ENCODE data around the gene RPS29. TPM values are rescaled to one million over a fixed set of nuclear protein-coding genes. Genes with fewer than 3 reads are reported as not detected.

RPS29 gene
- total and polyA plus RNA-seq, 8 donors: 422 to 7,374 (median 3,536) TPM

DNA sequence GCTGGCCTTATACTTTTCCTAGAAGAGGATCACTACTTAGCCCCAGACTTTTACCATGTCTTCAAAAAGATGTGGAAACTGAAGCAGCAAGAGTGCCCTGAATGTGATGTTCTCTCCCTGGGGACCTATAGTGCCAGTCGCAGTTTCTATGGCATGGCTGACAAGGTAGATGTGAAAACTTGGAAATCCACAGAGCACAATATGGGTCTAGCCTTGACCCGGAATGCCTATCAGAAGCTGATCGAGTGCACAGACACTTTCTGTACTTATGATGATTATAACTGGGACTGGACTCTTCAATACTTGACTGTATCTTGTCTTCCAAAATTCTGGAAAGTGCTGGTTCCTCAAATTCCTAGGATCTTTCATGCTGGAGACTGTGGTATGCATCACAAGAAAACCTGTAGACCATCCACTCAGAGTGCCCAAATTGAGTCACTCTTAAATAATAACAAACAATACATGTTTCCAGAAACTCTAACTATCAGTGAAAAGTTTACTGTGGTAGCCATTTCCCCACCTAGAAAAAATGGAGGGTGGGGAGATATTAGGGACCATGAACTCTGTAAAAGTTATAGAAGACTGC, 35.9 kb upstream of the RPS29 start:
- Histone ChIP-seq H3K4me1 (peaks cover 25 to 68% (median 48%) of the 10 kb centered on the region in 4 donors), H3K27me3 (no peaks in the 10 kb centered on the region), H3K4me3 (peak overlapping the region; percentile 86 to 97 (median 91)), H3K27ac (peak overlapping the region in 4 of 5 donors; percentile 92 to 96 (median 94)), H3K36me3 (peaks cover 8 to 30% (median 26%) of the 10 kb centered on the region in 4 donors), H3K9me3 (no peaks in the 10 kb centered on the region)
- TF ChIP-seq, protein P1, sequence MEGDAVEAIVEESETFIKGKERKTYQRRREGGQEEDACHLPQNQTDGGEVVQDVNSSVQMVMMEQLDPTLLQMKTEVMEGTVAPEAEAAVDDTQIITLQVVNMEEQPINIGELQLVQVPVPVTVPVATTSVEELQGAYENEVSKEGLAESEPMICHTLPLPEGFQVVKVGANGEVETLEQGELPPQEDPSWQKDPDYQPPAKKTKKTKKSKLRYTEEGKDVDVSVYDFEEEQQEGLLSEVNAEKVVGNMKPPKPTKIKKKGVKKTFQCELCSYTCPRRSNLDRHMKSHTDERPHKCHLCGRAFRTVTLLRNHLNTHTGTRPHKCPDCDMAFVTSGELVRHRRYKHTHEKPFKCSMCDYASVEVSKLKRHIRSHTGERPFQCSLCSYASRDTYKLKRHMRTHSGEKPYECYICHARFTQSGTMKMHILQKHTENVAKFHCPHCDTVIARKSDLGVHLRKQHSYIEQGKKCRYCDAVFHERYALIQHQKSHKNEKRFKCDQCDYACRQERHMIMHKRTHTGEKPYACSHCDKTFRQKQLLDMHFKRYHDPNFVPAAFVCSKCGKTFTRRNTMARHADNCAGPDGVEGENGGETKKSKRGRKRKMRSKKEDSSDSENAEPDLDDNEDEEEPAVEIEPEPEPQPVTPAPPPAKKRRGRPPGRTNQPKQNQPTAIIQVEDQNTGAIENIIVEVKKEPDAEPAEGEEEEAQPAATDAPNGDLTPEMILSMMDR (IDR thresholded peaks at IDR 0.05): no peak
- TF ChIP-seq POLR2AphosphoS5 (IDR thresholded peaks at IDR 0.05): no peak
- no peak for TF ChIP-seq EP300 (IDR thresholded peaks at IDR 0.05)
- no peak for TF ChIP-seq POLR2A (IDR thresholded peaks at IDR 0.05)
- intact Hi-C loops (cut with DNase I; ENCODE audit: low total_unique reads): no loop called here
- no peak for DNase-seq
- 12 to 55% (median 25%) methylated on average over 3 of the region's 3 CpGs for WGBS, 5 donors

DNA sequence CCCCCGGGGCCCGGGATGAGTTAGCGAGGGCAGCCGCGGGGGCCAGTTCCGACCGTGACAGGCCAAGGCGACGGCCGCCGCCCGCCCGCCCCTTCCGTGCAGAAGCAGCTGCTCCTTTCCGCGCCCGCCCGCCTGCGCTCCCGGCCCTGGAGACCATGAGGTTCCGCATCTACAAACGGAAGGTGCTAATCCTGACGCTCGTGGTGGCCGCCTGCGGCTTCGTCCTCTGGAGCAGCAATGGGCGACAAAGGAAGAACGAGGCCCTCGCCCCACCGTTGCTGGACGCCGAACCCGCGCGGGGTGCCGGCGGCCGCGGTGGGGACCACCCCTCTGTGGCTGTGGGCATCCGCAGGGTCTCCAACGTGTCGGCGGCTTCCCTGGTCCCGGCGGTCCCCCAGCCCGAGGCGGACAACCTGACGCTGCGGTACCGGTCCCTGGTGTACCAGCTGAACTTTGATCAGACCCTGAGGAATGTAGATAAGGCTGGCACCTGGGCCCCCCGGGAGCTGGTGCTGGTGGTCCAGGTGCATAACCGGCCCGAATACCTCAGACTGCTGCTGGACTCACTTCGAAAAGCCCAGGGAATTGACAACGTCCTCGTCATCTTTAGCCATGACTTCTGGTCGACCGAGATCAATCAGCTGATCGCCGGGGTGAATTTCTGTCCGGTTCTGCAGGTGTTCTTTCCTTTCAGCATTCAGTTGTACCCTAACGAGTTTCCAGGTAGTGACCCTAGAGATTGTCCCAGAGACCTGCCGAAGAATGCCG, 35.1 kb upstream of the RPS29 start:
- Histone ChIP-seq H3K36me3 (peaks cover 8 to 31% (median 25%) of the 10 kb centered on the region in 4 donors), H3K27ac (peak overlapping the region; percentile 92 to 96 (median 95)), H3K9me3 (no peaks in the 10 kb centered on the region), H3K27me3 (no peaks in the 10 kb centered on the region), H3K4me1 (peaks cover 25 to 70% (median 49%) of the 10 kb centered on the region in 4 donors), H3K4me3 (peak overlapping the region; percentile 86 to 97 (median 91))
- intact Hi-C loops (cut with DNase I; ENCODE audit: low total_unique reads): no loop called here
- TF ChIP-seq EP300 (IDR thresholded peaks at IDR 0.05) (no peak), POLR2A (IDR thresholded peaks at IDR 0.05) (no peak), POLR2AphosphoS5 (IDR thresholded peaks at IDR 0.05) (no peak)
- TF ChIP-seq, protein P1 (IDR thresholded peaks at IDR 0.05): no peak
- peak; percentile 63 to 88 for DNase-seq
- 2 to 10% (median 2%) methylated on average over 13 to 65 of the region's 65 CpGs for WGBS, 5 donors

DNA sequence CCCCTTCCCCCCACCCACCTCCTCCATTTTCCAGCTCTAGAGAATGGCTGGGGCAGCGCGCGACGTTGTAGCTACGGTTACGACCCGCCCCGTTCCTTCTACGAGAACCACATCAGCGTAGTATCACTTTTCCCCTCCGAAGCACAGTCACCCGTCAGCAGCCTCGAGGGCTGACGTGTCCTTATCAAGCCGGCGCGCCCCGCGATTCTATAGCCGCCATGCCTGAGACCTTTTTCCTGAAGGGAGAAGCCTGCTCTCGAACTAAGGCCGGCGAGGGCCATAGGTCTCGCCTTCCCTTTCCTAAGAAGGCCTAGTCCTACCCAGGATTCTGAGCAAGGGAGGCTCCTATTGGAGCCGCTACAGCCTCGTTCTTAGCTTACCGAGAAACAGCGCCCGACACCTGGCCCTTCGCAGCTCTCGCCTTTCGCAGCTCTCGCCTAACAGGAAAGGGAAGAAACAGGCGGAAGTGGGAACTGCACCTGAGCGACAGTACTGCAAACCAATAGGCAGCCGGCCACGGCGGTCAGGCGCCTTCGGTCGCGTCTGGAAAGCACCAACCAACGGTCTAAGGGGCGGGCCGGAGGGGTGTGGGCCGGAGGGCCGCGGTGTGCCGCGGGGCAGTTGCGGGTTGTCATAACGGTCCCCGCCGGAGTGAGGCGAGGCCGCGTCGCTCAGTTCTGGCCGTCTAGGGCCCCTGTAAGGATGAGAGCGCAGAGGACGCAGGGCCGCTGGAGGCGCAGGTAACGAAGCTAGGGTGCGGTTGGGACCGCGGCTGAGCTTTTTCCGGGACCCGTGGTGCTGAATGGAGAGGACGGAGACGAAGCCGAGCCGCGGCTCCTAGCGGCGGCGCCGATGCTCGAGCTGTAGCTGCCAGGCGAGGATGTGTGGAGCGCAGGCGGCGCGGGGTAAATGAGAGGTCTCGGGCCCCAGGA, 34.3 kb upstream of the RPS29 start, which contains the start of the genes MGAT2 and RPL36AL:
Gene MGAT2 (plus strand): TSS at position 618 of the 932 bp plus-strand sequence. CDS start 470 bp downstream, outside the sequence.
Gene RPL36AL (minus strand): TSS at position 445 of the 932 bp plus-strand sequence. CDS start 1,522 bp downstream, outside the sequence.
- H3K27ac ChIP-seq: peak within 1 kb of the TSS; percentile 92 to 96 (median 95)
- H3K4me1 ChIP-seq: peaks cover 25 to 70% (median 49%) of the 10 kb centered on the region in 4 donors
- TF ChIP-seq EP300 (IDR thresholded peaks at IDR 0.05) (no peak), POLR2A (IDR thresholded peaks at IDR 0.05) (peak in 2 of 4 donors; percentile 83 to 98), POLR2AphosphoS5 (IDR thresholded peaks at IDR 0.05) (peak; percentile 86 to 98 (median 97))
- TF ChIP-seq, protein P1 (IDR thresholded peaks at IDR 0.05): peak in 5 of 7 experiments; percentile 22 to 61 (median 34)
- peak within 1 kb of the TSS; percentile 86 to 97 (median 91) for H3K4me3 ChIP-seq
- 0 to 1% (median 0%) methylated on average over 75 to 85 of the region's 85 CpGs for WGBS, 5 donors
- H3K9me3 ChIP-seq: no peaks in the 10 kb centered on the region
- peaks cover 8 to 27% (median 24%) of the 10 kb centered on the region in 4 donors for H3K36me3 ChIP-seq
- intact Hi-C loops (cut with DNase I; ENCODE audit: low total_unique reads): no loop called here
- H3K27me3 ChIP-seq: no peaks in the 10 kb centered on the region
- DNase-seq: peak; percentile 98 to 99

All from stomach (tissue), 9 donors.